ENCODE measurements around the gene SLC7A6.

SLC7A6 gene

GRCh38 chr16:68306633-68307032, 42.3 kb downstream of the SLC7A6 start:
- DNase-seq (ENCODE audit: low read depth in 2 of 2): no peak

- DNase-seq (ENCODE audit: low read depth in 2 of 2): no peak
These were observed 45.5 kb downstream of the SLC7A6 start for GRCh38 chr16:68309799-68310198.

GRCh38 chr16:68310437-68310773, 46.1 kb downstream of the SLC7A6 start:
- no peak for DNase-seq (ENCODE audit: low read depth in 2 of 2)

GRCh38 chr16:68310774-68311511, 46.6 kb downstream of the SLC7A6 start, which contains the start of the genes PRMT7 and SLC7A6OS:
Gene PRMT7, plus strand, starts transcription at chr16:68311019. Its CDS starts 4,961 bp downstream, at chr16:68315980.
Gene SLC7A6OS, minus strand, starts transcription at chr16:68310946. Its CDS starts 20 bp downstream, at chr16:68310926.
- DNase-seq (ENCODE audit: low read depth in 2 of 2): peak; percentile 82

- no peak for DNase-seq (ENCODE audit: low read depth in 2 of 2)
These were observed 48.8 kb downstream of the SLC7A6 start for GRCh38 chr16:68313116-68313515.

- peak in 1 of 2 donors; percentile 4 for DNase-seq (ENCODE audit: low read depth in 2 of 2)
These were observed 55.0 kb downstream of the SLC7A6 start for GRCh38 chr16:68319185-68319908.

- DNase-seq (ENCODE audit: low read depth in 2 of 2): no peak
These were observed 60.0 kb downstream of the SLC7A6 start for GRCh38 chr16:68324336-68324735.

GRCh38 chr16:68324780-68325357, 60.5 kb downstream of the SLC7A6 start:
- no peak for DNase-seq (ENCODE audit: low read depth in 2 of 2)

- DNase-seq (ENCODE audit: low read depth in 2 of 2): peak; percentile 48 to 59
These were observed 64.0 kb downstream of the SLC7A6 start for GRCh38 chr16:68328151-68328859.

GRCh38 chr16:68328860-68329390, 64.6 kb downstream of the SLC7A6 start:
- DNase-seq (ENCODE audit: low read depth in 2 of 2): no peak

GRCh38 chr16:68331879-68332410, 67.6 kb downstream of the SLC7A6 start:
- DNase-seq (ENCODE audit: low read depth in 2 of 2): no peak

GRCh38 chr16:68332411-68333121, 68.2 kb downstream of the SLC7A6 start:
- DNase-seq (ENCODE audit: low read depth in 2 of 2): no peak

- DNase-seq (ENCODE audit: low read depth in 2 of 2): no peak
These were observed 70.8 kb downstream of the SLC7A6 start for GRCh38 chr16:68335175-68335574.

- no peak for DNase-seq (ENCODE audit: low read depth in 2 of 2)
These were observed 74.2 kb downstream of the SLC7A6 start for GRCh38 chr16:68338326-68339119.

- no peak for DNase-seq (ENCODE audit: low read depth in 2 of 2)
These were observed 74.9 kb downstream of the SLC7A6 start for GRCh38 chr16:68339214-68339613.

GRCh38 chr16:68342620-68343019, 78.3 kb downstream of the SLC7A6 start:
- DNase-seq (ENCODE audit: low read depth in 2 of 2): no peak

- no peak for DNase-seq (ENCODE audit: low read depth in 2 of 2)
These were observed 78.8 kb downstream of the SLC7A6 start for GRCh38 chr16:68343137-68343536.

GRCh38 chr16:68344252-68344651, 79.9 kb downstream of the SLC7A6 start:
- DNase-seq (ENCODE audit: low read depth in 2 of 2): no peak

GRCh38 chr16:68345351-68345810, 81.1 kb downstream of the SLC7A6 start:
- no peak for DNase-seq (ENCODE audit: low read depth in 2 of 2)

Measured in stimulated activated CD8-positive, alpha-beta memory T cell treated with anti-CD3 and anti-CD28 coated beads, Interleukin-15, amount 100 ng/mL, for 4 hours (primary cell).